Vagina (tissue), 2 donors: ENCODE measurements around the gene TCF3.

Experiments
- CTCF ChIP-seq, 3 experiments: fragments of 450-650 bp in 2 of 3; fragments of 200-600 bp in 1 of 3; sonication (generic) in 1 of 3; IDR thresholded peaks; one replicate each; pipeline ENCODE4 v1.5.1; 2017 to 2019; ENCODE audit warnings: antibody characterized with exemption in 3 of 3, mild to moderate bottlenecking in 2 of 3, moderate library complexity in 2 of 3
- POLR2A ChIP-seq, 2 donors: fragments of 450-650 bp; IDR thresholded peaks; one replicate each; pipeline ENCODE4 v1.6.1; 2017; ENCODE audit warnings: antibody characterized with exemption in 2 of 2, mild to moderate bottlenecking in 2 of 2, moderate library complexity in 2 of 2

DNA sequence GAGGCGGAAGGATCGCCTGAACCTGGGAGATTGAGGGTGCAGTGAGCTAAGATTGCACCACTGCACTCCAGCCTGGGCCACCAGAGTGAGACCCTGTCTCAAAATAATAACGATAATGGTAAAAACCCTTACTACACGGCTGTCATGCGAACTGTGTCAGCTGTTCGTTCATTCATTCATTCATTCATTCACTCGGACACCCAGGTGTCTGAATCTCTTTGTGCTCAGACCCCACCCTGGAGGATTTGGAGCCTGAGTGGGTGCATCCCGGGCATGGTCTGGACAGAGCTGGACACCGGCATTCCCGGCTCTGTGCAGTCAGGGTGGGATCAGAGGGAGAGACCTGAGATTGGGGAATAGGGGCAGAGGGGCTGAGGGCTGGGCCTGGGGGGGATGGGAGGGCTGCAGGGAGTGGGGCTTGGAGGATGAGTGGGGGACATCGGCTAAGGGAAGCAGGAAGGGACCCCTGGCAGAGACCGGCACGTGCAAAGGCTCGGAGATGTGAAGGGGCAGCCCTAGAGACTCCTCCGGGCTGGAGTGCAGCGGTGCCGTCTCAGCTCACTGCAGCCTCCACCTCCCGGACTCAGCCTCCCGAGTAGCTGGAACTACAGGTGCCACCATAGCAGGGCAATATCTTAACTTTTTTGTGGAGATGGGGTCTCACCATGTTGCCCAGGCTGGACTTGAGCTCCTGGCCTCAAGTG is 31.6 kb upstream of the TCF3 start:
- TF ChIP-seq CTCF (IDR thresholded peaks at IDR 0.05) (no peak), POLR2A (IDR thresholded peaks at IDR 0.05) (no peak)
